ENCODE data around the gene JAG1.

DNA sequence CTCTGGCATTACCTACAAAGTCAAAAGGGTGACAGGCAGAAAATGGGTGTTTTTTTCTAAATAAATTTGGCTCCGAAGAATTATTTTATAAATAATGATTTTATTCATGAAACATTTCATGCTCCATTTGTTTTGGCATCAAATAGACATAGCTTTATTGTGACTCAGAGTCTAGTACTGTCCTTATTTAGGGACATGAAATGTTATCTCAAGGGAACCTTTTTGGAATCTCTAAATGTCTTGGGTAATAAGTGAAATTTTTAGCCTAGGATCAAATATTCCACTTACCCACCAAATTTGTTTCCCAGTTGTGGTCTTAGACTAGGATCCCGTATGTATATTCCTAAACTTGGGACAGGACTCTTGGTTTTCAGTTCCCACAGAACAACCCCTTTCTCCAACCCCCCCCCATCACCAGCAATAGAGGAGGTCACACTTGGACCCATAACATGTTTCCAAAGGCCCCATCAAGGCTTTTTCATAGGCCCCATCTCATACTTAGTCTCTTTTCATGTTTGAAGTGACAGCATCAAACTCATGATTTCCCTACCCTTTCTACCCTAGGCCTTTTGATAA is 81.8 kb downstream of the JAG1 start:
- TF ChIP-seq, protein P1, sequence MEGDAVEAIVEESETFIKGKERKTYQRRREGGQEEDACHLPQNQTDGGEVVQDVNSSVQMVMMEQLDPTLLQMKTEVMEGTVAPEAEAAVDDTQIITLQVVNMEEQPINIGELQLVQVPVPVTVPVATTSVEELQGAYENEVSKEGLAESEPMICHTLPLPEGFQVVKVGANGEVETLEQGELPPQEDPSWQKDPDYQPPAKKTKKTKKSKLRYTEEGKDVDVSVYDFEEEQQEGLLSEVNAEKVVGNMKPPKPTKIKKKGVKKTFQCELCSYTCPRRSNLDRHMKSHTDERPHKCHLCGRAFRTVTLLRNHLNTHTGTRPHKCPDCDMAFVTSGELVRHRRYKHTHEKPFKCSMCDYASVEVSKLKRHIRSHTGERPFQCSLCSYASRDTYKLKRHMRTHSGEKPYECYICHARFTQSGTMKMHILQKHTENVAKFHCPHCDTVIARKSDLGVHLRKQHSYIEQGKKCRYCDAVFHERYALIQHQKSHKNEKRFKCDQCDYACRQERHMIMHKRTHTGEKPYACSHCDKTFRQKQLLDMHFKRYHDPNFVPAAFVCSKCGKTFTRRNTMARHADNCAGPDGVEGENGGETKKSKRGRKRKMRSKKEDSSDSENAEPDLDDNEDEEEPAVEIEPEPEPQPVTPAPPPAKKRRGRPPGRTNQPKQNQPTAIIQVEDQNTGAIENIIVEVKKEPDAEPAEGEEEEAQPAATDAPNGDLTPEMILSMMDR (IDR thresholded peaks at IDR 0.05) = no peak
- no peak for TF ChIP-seq POLR2A (IDR thresholded peaks at IDR 0.05)
